ENCODE measurements around the gene ADAM19.

GRCh38 chr5:157485340-157485739, 90.2 kb downstream of the ADAM19 start:
- TF ChIP-seq CTCF (IDR thresholded peaks at IDR 0.05) (no peak), POLR2A (IDR thresholded peaks at IDR 0.05) (no peak)
